SK-N-SH treated with all-trans-retinoic acid at 6 μM for 48 hours (cell line): Measurements from ENCODE around the gene C14orf119.

ENCODE experiments used
- ATAC-seq: fragments of 200-7000 bp; cut with Tn5 transposase; 3 replicates; pipeline ENCODE4 v1.9.1; 2020; ENCODE audit warnings: mild to moderate bottlenecking, moderate library complexity
- ARNTL ChIP-seq: fragments of 450-650 bp; formaldehyde crosslinking; IDR thresholded peaks from 2 replicates; pipeline ENCODE4 v1.5.0; 2020; ENCODE audit warnings: low read depth, mild to moderate bottlenecking, moderate library complexity, borderline replicate concordance
- BACH2 ChIP-seq: fragments of 250-450 bp; sonication (Bioruptor Pico); IDR thresholded peaks from 2 replicates; pipeline ENCODE4 v1.9.0; 2021; ENCODE audit warnings: mild to moderate bottlenecking, borderline replicate concordance
- CREB5 ChIP-seq: fragments of 250-450 bp; sonication (Bioruptor Pico); IDR thresholded peaks from 2 replicates; pipeline ENCODE4 v1.5.1; 2020; ENCODE audit warnings: low read depth, mild to moderate bottlenecking, moderate library complexity
- CSDC2 ChIP-seq: fragments of 250-450 bp; sonication (Bioruptor Pico); IDR thresholded peaks from 2 replicates; pipeline ENCODE4 v1.5.0; 2020; ENCODE audit warnings: mild to moderate bottlenecking, moderate library complexity
- CSRNP3 ChIP-seq: fragments of 250-450 bp; sonication (Bioruptor Pico); IDR thresholded peaks from 2 replicates; pipeline ENCODE4 v1.5.1; 2021; ENCODE audit warnings: mild to moderate bottlenecking, moderate library complexity
- GLIS3 ChIP-seq: fragments of 250-450 bp; sonication (Bioruptor Pico); IDR thresholded peaks from 2 replicates; pipeline ENCODE4 v1.5.0; 2020; ENCODE audit warnings: mild to moderate bottlenecking, moderate library complexity
- ISL1 ChIP-seq: fragments of 250-450 bp; sonication (Bioruptor Pico); IDR thresholded peaks from 2 replicates; pipeline ENCODE4 v2.1.2; 2022; ENCODE audit warnings: mild to moderate bottlenecking, moderate library complexity
- OSR1 ChIP-seq: fragments of 250-450 bp; sonication (Bioruptor Pico); IDR thresholded peaks from 2 replicates; pipeline ENCODE4 v1.8.0; 2022; ENCODE audit warnings: moderate library complexity, mild to moderate bottlenecking, inconsistent platforms
- POU6F1 ChIP-seq: fragments of 250-450 bp; sonication (Bioruptor Pico); IDR thresholded peaks from 2 replicates; pipeline ENCODE4 v1.8.0; 2021; ENCODE audit warnings: low read depth, mild to moderate bottlenecking, moderate library complexity, borderline replicate concordance
- PPARA ChIP-seq: fragments of 250-450 bp; sonication (Bioruptor Pico); IDR thresholded peaks from 2 replicates; pipeline ENCODE4 v1.5.0; 2020; ENCODE audit warnings: mild to moderate bottlenecking, borderline replicate concordance
- RARB ChIP-seq: fragments of 250-450 bp; sonication (Bioruptor Pico); IDR thresholded peaks from 2 replicates; pipeline ENCODE4 v1.8.0; 2021; ENCODE audit warnings: mild to moderate bottlenecking, moderate library complexity
- SNAI2 ChIP-seq: fragments of 250-450 bp; sonication (Bioruptor Pico); IDR thresholded peaks from 2 replicates; pipeline ENCODE4 v1.5.0; 2020; ENCODE audit warnings: mild to moderate bottlenecking, moderate library complexity
- TCF4 ChIP-seq: fragments of 250-450 bp; sonication (Bioruptor Pico); IDR thresholded peaks from 2 replicates; pipeline ENCODE4 v1.8.0; 2021; ENCODE audit warnings: mild to moderate bottlenecking, moderate library complexity, borderline replicate concordance
- TOX ChIP-seq: fragments of 250-450 bp; sonication (Bioruptor Pico); IDR thresholded peaks from 2 replicates; pipeline ENCODE4 v1.8.0; 2021; ENCODE audit warnings: mild to moderate bottlenecking, moderate library complexity, borderline replicate concordance
- ZC3H10 ChIP-seq: fragments of 250-450 bp; sonication (Bioruptor Pico); IDR thresholded peaks from 2 replicates; pipeline ENCODE4 v1.5.1; 2021; ENCODE audit warnings: mild to moderate bottlenecking, moderate library complexity
- ZFP3 ChIP-seq: fragments of 250-450 bp; sonication (Bioruptor Pico); IDR thresholded peaks from 2 replicates; pipeline ENCODE4 v1.5.0; 2020; ENCODE audit warnings: mild to moderate bottlenecking, moderate library complexity
- ZFP30 ChIP-seq: fragments of 450-650 bp; formaldehyde crosslinking; IDR thresholded peaks from 2 replicates; pipeline ENCODE4 v1.5.0; 2022; ENCODE audit warnings: mild to moderate bottlenecking, moderate library complexity
- ZNF565 ChIP-seq: fragments of 450-650 bp; formaldehyde crosslinking; conservative IDR thresholded peaks from 2 replicates; pipeline ENCODE4 v1.5.0; 2020; ENCODE audit warnings: low read depth, mild to moderate bottlenecking, moderate library complexity
- ZNF70 ChIP-seq: fragments of 450-650 bp; formaldehyde crosslinking; IDR thresholded peaks from 2 replicates; pipeline ENCODE4 v1.5.0; 2020; ENCODE audit warnings: mild to moderate bottlenecking, moderate library complexity
- ZNF8 ChIP-seq: fragments of 450-650 bp; formaldehyde crosslinking; IDR thresholded peaks from 2 replicates; pipeline ENCODE4 v1.5.0; 2020; ENCODE audit warnings: mild to moderate bottlenecking, moderate library complexity
- TF ChIP-seq, protein P1 (sequence below): fragments of 250-450 bp; sonication (Bioruptor Pico); IDR thresholded peaks from 2 replicates; pipeline ENCODE4 v1.8.0; 2020; ENCODE audit warnings: mild to moderate bottlenecking, moderate library complexity, borderline replicate concordance
- TF ChIP-seq, protein P2 (sequence below): fragments of 250-450 bp; sonication (Bioruptor Pico); IDR thresholded peaks from 2 replicates; pipeline ENCODE4 v1.5.0; 2020; ENCODE audit warnings: mild to moderate bottlenecking, moderate library complexity

Gene C14orf119

DNA sequence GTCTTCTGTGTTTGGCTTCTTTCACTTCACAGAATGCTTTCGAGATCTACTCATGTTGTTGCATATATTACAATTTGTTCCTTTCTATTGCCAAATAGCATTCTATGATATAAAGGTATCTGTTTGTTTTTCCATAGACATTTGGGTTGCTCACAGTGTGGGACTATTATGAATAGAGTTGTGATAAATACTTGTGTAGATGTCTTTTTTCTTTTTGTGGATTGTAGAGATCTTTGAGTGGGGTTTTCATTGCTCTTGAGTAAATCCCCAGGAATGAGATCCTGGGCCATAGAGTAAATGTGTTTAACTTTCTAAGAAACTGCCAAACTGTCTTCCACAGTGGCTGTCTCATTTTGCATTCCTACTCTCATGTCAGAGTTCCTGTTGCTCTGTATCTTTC, 48.6 kb downstream of the C14orf119 start (continued):
- TF ChIP-seq POU6F1 = no peak
- no peak for TF ChIP-seq OSR1
- TF ChIP-seq ZNF8 = no peak
- no peak for TF ChIP-seq ZNF70 (CRISPR knock-in tag)
- no peak for TF ChIP-seq CSRNP3

DNA sequence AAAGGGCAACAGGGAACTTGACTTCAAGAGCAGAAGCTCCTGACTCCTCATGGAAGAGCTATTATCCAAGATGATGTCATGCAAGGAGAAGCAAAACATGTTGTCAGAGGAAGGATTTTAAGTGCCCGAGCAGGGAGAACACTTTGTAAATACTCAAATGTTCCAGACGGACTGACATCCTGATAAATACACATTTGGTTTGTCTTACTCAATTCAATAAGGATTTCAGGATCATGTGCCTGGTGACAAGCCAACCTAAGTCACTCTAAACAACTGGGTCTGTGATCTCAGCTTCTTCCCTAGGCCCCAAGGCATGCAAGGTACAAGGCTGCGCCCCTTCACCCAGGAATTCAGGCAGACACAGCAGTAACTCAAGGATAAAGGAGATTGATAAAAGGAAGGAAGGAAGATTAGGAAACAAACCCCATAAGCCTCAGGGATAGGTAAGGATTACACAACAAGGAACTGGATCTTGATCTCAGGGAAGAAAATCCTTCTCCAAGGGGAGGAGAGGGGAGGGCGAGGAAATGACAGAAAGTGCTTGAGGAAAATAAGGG, 50.6 kb downstream of the C14orf119 start:
- TF ChIP-seq GLIS3 (CRISPR knock-in tag) (no peak), OSR1 (no peak), ARNTL (CRISPR knock-in tag) (no peak), ZFP30 (no peak), ZNF565 (CRISPR knock-in tag) (no peak), PPARA (CRISPR knock-in tag) (no peak), POU6F1 (no peak), ZC3H10 (no peak), ISL1 (CRISPR knock-in tag) (no peak), ZNF8 (no peak), CSRNP3 (no peak), BACH2 (no peak), ZNF70 (CRISPR knock-in tag) (no peak)
- TF ChIP-seq, protein P1, sequence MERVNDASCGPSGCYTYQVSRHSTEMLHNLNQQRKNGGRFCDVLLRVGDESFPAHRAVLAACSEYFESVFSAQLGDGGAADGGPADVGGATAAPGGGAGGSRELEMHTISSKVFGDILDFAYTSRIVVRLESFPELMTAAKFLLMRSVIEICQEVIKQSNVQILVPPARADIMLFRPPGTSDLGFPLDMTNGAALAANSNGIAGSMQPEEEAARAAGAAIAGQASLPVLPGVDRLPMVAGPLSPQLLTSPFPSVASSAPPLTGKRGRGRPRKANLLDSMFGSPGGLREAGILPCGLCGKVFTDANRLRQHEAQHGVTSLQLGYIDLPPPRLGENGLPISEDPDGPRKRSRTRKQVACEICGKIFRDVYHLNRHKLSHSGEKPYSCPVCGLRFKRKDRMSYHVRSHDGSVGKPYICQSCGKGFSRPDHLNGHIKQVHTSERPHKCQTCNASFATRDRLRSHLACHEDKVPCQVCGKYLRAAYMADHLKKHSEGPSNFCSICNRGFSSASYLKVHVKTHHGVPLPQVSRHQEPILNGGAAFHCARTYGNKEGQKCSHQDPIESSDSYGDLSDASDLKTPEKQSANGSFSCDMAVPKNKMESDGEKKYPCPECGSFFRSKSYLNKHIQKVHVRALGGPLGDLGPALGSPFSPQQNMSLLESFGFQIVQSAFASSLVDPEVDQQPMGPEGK (CRISPR knock-in tag) = no peak
- ATAC-seq = no peak

GRCh38 chr14:23146351-23146910, 51.1 kb downstream of the C14orf119 start:
- ATAC-seq = no peak
- TF ChIP-seq SNAI2 (CRISPR knock-in tag) = no peak
- TF ChIP-seq PPARA (CRISPR knock-in tag) = no peak
- TF ChIP-seq, protein P2, sequence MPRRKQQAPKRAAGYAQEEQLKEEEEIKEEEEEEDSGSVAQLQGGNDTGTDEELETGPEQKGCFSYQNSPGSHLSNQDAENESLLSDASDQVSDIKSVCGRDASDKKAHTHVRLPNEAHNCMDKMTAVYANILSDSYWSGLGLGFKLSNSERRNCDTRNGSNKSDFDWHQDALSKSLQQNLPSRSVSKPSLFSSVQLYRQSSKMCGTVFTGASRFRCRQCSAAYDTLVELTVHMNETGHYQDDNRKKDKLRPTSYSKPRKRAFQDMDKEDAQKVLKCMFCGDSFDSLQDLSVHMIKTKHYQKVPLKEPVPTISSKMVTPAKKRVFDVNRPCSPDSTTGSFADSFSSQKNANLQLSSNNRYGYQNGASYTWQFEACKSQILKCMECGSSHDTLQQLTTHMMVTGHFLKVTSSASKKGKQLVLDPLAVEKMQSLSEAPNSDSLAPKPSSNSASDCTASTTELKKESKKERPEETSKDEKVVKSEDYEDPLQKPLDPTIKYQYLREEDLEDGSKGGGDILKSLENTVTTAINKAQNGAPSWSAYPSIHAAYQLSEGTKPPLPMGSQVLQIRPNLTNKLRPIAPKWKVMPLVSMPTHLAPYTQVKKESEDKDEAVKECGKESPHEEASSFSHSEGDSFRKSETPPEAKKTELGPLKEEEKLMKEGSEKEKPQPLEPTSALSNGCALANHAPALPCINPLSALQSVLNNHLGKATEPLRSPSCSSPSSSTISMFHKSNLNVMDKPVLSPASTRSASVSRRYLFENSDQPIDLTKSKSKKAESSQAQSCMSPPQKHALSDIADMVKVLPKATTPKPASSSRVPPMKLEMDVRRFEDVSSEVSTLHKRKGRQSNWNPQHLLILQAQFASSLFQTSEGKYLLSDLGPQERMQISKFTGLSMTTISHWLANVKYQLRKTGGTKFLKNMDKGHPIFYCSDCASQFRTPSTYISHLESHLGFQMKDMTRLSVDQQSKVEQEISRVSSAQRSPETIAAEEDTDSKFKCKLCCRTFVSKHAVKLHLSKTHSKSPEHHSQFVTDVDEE (CRISPR knock-in tag) = no peak
- TF ChIP-seq CSDC2 (CRISPR knock-in tag) = no peak
- TF ChIP-seq, protein P1 (CRISPR knock-in tag) = no peak
- TF ChIP-seq ZNF8 = no peak
- no peak for TF ChIP-seq ZFP3 (CRISPR knock-in tag)
- TF ChIP-seq RARB = no peak
- no peak for TF ChIP-seq ZNF565 (CRISPR knock-in tag)
- no peak for TF ChIP-seq CREB5 (CRISPR knock-in tag)
- TF ChIP-seq TCF4 (CRISPR knock-in tag) = no peak
- TF ChIP-seq TOX (CRISPR knock-in tag) = no peak
